Activated naive CD4-positive, alpha-beta T cell treated with anti-CD3 and anti-CD28 coated beads, Interleukin-2, amount 50 U/mL, for 16 hours (primary cell): ENCODE measurements around the gene SS18L1.
"Not testable (repeated sequence)": the region's sequence is repeated elsewhere in the genome, so short reads cannot be mapped to it uniquely, and the experiment has no call there.

Source experiments
- DNase-seq: peaks from one replicate; pipeline ENCODE4 v3.0.0-alpha.2; 2020

SS18L1 gene

DNA sequence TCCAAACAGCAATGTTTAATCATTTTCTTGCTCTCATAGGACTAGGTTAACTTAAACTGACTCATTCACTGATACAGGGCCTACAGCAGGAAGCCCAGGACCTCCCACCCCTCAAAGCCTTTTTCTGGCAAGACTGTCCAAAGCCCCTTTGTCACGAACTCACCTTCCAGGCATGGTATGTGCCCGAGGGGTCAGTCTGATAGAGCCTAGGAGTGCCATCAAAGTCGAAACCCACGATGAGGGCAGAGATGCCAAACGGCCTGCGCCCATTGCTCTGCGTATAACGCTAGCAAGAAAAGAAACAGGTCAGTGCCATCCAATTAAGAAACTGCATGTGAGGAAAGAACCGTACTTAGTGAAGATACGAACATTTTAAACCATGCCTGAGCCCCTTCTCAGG is 4.7 kb upstream of the SS18L1 start:
- no peak for DNase-seq

DNA sequence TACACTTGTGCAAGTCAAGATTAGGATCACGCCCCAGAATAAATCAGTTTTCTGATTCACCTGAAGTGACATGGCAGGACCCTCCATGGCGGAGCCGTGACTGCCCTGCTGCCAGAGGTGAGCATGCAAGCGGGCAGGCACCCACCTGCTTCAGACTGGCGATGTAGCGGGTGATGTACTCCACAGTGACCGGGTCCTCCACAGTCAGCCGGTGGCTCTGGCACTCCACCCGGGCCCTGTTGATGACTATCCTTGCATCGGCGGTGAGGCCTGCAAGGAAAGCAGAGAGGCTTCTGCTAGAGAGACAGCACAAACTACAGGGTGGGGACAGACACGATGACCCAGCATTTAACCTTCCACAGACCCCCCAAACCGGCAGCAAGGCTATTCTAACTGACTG is 3.9 kb upstream of the SS18L1 start:
- no peak for DNase-seq

DNA sequence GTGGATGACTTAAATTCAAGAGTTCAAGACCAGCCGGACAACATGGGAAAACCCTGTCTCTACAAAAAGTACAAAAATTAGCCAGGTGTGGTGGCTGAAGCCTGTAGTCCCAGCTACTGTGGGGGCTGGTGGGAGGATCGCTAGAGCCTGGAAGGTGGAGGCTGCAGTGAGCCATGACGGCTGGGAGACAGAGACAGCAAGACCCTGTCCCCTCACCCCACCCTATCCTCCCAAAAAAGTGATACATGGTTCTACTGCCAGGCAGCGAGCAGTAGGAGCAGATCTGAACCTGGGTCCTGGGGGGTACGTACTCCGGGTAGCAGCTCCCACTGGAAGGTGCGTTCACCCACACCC is 2.5 kb upstream of the SS18L1 start:
- DNase-seq, result no peak

DNA sequence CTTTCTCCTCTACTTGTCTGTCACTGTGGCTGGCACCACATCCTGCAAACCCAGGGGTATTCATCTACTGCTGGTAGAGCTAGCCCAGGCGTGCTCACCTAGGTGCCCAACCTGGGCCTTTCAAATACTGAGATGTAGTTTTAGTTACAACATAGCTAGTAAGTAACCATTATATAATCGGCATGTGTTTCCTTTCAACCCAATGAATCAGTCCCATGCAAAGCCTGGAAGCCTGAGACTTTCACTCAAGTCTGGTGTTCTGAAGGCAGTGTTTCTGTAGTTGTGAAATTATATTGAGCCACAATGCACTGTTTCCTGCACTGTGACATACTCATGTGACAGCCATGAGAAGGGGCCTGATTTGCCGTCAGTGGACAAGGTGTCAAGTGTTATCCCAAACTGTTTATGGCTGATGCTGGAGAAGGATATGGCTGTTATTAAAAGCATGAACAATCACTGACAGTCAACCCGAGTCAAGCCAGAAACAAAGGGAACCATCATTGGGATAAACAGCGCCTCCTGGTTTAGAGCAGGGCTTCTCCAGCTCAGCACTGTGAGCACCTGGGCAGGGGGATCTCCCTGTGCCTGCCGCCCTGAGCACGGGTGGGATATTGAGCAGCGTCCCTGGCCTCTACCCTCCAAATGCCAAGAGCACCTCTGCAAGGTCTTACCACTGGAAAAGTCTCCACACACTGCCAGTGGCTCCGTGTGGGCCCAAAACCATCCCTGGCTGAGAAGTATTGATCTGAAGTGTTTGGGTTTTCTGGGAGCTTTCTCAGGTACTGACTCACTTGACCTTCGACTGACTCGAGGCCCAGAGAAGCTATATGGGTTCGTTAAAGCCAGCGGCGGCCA is 1.9 kb upstream of the SS18L1 start:
- no peak for DNase-seq

DNA sequence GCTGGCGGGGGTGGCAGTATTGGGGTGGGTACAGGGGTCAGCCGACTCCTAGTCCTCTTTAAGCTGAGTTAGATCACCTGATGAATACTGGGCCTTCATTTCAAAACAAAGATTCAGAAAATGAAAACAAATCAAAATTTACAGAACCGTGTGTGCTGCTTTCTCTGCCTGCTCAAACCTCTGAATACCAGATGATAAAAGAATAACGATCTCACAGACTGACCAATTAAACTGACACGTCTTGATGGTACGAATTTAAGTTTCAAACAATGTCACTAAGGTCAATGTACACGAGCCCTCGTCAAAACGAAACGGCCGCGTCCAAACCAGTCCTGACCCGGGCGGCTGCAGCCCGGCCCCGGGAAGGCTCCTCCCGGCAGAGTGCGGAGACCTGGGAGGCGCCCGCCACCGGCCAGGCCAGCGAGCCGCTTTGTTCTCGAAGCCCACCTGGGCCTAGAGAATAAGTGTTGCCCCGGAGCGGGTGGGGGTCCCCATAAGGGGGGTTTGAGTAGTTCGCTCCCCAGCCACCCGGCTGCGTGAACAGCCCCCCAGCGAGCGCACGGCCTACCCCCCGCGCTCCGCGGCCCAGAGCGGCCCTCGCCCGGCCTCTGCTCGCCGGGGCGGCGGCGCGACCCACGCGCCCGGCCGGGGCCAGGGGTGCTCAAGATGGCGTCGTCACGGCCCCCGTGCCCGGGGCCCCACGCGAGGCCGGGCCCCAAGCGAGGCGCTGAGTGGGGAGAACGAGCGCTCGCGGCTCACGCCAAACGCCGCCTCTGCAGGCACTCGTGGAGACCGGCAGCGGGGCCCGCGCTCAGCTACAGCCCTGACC is 1.1 kb upstream of the SS18L1 start:
- no peak for DNase-seq

DNA sequence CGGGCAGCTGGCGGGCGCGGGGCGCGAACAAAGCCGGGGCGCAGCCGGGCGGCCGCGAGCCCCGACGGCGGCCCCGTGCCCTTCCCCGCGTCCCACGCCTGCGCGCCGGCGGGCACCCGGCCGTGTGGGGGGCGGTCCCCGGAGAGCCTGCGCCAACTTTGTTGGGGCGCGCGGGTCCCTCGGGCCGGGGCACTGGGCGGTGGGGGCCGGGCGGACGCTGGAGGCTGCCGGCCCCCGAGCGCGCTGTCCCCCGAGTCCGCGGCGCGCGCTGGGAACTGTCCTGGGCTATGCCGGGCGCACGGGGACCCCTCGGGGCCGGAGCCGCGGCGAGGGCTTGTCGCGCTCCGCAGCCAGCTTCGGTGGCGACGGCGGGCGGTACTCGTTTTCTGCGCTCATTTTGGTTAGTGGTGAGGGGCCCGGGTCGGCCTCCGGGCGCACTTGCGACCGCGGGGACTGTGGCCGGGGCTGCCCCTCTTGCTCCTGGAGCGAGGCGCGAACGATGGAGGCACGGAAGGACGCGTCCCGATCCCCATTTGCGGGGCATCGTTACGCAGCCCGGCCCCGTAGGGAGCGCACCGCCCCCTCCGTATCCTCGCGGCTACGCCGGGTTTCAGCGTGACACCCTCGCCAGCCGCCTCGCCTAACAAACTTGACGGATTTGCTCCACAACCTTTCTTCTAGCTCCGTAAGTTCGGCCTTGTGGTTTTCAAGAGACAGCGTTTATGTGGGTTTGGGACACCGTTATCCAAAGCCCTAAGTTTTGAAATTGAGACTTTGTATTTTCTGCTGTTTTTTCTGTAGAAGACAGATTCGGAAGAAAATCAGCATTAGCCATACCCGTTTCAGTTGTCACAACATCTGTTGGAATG is 622 bp downstream of the SS18L1 start:
- peak; percentile 67 for DNase-seq

DNA sequence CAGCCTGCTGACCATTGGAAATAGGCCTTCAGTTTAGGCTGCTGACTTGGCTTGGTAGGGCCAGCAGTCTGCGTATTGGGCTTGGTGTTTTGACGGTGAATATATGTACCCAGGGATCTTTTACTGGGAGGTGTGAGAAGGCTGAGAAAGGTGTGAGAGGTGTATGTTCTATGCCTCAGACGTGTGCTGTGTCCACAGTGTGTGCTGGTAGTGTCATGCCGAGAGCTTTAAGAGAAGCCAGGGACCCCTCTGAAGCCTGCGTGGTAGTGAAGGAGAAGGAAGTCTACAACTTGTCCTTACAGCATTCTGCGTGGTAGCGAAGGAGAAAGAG is 2.1 kb downstream of the SS18L1 start:
- no peak for DNase-seq

DNA sequence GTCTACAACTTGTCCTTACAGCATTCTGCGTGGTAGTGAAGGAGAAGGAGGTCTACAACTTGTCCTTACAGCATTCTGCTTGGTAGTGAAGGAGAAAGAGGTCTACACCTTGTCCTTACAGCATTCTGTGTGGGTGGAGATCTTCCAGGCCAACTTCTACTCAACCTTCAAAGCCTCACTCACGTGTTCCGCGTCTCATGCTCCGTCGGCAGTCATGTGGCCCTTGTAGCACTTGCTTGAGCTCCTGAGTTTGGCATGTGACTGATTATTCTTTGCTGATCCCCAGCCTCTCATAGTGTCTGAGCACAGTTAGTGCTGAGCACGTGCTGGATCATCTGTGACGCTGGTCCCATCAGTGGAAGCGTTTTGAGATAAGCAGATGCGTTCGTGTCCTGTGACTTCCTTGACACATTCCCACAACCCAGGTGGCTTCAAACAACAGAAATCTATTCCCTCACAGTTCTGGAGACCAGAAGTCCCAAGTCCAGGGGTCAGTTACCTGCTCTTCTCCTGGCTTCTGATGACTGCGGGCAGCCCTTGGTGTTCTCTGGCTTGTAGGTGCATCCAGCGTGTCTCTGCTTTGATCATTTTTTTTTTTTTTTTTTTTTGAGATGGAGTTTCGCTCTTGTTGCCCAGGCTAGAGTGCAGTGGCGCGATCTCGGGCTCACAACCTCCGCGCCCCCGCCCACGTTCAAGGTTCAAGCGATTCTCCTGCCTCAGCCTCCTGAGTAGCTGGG is 2.6 kb downstream of the SS18L1 start:
- DNase-seq, result no peak

DNA sequence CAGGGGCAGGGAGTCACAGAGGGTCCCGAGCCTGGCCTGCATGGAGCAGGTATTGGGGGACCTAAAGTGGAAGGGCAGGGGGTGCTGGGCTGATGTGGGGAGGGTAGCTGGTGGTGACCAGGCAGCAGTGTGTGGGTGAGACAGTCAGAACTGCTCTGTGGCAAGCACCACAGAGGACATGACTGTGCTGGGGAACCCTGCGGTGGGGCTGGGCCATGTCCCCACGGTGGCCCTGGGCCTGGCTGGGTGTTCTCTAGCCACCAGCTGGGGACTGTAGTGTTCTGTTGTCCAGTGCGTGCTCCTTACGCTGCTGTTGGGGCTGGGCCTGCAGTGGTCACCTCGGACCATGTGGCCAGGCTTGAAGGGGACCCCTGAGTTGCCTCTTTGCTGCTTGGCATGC is 3.6 kb downstream of the SS18L1 start:
- no peak for DNase-seq

DNA sequence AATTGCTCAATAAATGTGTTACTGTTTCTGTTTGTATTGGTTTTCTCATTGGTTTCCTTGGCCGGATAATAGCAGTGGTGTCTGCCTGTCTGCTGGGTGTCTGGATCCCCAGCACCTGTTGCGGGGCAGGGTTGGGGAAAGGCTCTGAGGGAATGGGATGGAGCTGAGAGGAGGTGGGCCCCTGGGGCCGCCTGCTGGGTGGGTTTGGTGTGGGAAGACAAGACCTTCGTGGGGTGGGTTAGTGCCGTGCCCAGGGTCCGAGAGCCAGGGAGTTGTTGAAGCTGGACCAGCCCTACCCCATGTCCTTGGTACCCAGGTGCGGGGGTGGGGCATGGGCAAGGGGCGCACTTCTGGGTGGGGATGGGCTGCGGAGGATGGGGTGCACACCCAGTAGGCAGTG is 4.0 kb downstream of the SS18L1 start:
- no peak for DNase-seq

DNA sequence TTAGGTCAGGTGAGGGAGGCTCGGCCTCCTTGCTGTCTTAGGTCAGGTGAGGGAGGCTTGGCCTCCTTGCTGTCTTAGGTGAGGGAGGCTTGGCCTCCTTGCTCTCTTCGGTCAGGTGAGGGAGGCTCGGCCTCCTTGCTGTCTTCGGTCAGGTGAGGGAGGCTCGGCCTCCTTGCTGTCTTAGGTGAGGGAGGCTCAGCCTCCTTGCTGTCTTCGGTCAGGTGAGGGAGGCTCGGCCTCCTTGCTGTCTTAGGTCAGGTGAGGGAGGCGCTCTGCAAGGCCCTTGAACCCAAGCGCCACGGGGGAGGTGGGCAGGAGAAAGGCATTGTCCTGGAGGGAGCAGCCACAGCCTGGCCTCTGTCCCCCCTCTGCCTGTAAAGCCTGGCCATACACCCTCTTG is 4.8 kb downstream of the SS18L1 start:
- DNase-seq, result not testable (repeated sequence)

DNA sequence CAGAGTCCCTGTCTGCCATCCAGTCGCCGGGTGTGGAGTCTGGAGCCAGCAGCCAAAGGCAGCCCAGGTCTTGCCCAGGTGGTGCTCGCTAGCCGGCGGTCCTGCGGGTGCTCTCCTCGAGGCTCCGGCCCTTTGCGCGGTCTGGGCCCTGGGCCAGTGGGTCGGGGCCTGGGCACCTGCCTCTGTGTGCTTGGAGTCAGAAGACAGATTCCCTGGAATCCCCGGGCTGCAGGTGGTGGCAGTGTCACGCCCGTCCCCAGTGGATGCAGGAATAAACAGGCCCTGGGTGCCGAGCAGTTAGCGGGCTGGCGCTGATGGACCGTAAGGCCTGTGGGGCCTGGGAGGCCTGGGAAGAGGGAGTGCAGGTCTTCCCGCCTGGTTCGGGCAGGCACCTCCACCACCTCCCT is 5.3 kb downstream of the SS18L1 start:
- DNase-seq, result no peak

DNA sequence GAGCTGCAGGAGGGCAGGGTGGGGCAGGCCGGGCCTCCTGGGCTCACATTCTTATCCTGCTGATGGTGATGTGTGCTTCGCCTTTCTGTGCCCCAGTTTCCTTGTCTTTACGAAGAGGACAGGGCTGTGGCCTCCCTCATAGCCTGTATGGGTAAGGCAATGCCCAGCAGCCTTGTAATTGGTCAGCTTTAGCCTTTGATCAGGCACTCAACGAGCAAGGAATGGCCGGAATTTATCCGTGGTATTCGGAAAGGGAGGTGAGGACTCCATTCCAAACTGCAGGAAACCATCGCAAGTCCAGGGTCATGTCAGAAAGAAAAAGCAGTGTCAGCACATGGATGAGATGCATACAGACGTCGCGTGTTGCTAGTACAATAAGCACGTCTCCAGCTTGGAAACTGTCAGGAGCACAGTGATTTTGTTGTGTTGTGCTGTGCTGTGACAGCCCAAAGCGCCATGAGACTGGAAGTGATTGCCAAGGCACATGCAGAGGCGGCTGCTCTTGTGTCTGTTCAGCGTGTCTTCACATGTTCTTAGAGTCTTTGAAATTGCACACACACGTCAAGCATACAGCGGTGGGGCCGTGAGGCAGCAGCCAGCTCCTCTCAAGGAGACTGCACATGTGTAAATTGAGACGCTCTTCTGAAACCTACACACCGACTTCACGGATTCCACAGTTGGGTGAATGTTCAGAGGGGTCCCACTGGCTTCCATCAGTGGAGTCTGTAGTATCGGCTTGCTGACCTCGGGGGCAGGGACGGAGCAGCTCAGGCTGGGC is 6.2 kb downstream of the SS18L1 start:
- no peak for DNase-seq

DNA sequence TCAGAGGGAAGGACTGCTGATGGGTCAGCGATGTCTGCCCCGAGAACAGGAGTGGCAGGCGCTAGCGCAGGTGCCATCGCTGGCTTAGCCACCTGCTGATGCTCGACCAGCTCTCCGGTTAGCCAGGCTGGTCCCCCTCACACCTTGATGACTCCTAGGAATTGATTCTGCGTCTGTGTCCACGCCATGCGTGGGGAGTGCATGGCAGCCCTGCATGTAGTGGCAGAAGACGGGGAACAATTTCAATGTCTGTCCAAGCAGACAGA is 6.7 kb downstream of the SS18L1 start:
- DNase-seq, result no peak

DNA sequence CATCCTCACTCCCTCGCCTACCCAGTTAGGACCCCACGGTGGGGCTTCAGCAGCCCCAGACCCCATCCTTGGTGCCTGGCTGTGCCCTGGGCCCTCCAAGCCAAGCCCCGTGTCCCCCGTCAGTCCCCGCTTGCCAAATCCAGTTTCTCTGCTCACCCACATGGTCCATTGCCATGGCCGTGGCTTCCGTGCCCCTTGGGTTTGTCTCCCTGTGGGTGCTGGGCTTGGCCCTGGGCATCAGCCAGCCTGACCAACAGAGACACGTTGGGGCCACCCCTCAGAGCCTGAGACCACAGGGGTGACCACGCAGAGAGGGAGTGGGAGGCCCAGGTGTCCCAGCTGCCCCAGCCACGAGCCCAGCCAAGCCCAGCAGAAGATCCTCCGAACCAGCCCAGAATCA is 7.7 kb downstream of the SS18L1 start:
- no peak for DNase-seq

DNA sequence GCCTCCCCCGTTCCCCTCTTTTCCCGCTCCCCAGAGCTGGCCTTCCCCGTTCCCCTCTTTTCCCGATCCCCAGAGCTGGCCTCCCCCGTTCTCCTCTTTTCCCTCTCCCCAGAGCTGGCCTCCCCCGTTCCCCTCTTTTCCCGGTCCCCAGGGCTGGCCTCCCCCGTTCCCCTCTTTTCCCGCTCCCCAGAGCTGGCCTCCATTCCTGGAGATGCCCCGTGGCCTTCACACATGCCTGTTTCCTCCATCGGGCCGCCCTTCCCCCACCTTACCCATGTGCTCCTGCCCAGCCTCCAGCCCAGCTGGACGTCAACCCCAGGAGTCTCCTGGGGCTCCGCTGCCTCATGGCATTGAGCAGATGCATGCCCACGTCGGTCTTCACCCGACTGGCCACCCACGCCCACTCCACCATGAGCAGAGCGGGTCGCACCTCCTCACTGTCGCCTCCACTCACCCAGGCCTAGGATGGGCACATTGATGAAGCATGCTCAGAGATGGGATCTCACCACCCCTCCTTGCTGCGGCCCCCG is 8.3 kb downstream of the SS18L1 start:
- no peak for DNase-seq

DNA sequence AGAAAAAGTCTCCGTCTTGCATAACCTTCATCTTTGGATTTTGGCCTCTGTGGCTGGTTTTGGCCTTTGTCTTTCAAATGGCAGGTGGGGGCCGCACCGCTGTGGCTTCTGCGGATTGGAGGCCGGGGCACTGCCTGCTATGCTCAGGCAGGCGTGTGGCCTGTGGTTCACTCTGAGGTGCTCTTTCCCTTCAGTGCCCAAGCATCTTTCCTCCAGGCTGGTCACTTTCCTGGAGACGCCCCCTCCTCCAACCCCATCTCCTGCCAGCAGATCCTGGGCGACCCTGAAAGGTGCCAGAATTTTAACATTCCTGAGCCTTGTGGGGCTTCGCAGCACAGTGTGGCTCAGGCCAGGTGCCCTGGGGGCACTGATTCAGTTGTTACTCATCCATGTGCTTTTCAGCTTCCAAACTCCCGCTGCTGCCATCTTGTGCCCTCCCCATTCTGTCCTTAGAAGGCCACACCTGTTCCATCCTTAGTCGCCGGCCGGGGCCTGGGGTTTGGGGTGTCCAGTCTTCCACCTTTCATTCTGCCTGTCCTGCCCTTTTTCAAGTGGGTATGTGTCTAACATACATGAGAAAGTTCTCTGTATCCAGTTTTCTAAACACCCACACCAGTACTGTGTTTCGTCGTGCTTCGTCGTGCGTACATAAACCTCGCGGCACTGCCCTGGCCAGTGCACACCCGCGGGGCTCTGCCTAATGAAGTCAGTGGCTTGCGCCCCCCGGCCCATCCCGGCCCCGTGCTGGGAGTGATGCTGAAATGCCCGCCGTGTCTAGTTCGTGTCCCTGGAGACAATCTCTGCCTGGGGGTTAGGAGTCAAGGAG is 12.1 kb downstream of the SS18L1 start:
- no peak for DNase-seq

DNA sequence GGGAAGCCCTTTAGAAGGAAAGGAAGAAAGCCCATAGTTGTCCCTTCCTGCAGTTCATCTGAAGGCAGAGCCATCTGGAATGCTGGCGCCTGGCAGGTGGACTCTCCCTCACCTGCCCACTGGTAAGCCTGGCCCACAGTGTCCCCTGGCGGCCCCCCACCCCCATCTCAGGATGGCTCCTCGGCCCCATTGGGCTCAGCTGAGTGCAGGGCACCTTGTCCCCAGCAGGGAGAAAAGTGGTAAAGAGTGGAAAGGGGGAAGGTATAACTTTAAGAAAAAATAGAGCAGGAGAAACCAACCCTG is 12.6 kb downstream of the SS18L1 start:
- DNase-seq, result no peak

DNA sequence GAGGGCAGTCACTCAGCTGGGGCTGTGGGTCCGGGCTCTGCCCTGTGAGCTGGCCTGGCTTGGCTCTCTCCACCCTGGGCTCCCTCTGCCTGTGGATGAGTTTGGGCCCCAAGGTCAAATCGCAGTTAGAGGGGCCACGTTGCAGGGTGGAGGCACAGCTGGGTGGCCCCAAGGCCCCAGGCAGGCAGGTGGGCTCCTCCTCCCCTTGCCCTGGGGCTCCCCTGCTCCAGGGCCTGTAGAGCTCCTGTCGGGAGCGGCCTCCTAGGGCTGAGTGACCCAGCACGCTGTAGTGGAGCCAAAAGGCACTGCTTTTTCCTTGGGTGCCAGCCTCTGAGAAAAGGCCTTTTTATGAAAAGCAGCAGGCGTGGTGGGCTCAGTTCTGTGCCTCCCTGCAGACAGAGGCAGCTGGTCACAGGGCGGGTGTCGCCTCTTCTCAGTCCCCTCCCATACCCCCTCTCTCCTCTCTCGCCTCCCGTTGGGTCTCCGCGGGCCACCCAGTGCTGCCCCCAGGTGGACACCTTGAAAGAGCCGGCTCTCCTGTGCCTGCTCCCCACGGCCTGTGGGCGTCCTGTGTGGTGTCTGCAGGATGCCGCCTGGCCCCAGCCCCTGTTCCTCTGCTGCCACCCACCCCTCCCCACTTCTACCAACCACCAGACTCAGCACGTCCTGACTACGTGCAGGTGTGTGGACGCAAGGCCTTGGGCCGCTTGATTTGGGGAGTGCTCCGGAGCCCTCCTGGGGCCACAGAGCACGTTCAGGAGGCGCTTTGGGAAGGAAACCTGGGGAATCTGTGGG is 13.2 kb downstream of the SS18L1 start:
- DNase-seq, result peak; percentile 78

DNA sequence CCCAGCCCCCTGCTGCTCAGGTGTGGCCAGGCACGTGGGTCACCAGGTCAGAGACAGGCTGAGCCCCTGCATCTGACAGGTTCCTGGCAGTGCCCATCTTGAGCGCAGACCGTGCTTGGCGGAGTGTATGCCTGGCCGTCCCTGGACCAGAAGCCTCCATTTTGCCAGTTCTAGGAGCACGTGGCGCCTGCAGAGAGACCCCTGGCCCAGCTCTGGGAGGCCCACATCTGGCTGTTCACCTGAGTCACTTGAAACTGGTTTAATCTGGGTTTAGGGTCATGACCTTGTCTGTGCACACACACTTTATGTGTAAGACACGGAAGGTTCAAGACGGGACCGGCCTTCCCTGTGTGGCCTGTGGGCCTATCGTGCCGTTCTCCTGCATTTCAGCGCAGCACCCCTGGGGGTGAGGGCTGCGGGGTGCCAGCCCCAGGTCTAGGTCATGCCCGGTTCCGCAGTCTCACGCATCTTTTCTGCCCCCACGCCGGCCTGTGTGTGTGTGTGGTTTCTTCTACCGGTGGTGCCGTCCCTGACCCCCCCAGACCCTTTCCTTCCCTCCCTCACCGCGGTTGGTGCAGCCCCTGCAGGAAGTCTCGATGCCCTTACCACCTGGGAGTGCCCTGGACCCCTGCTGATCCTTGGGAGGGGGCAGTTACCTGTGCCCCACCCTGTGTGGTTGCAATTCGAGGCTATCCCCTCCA is 14.0 kb downstream of the SS18L1 start:
- DNase-seq, result no peak
